Vagina (tissue), 2 donors: ENCODE measurements around the gene FGGY. TPM values are rescaled to one million over a fixed set of nuclear protein-coding genes. Genes with fewer than 3 reads are reported as not detected.

Experiments used
- DNase-seq, 2 donors: peaks; one replicate each; pipeline ENCODE4 v3.0.0-alpha.2; 2017; ENCODE audit errors: extremely low spot score in 2 of 2
- H3K27ac ChIP-seq: fragments of 200-600 bp; sonication (generic); one replicate; pipeline ENCODE4 v1.5.1; 2019
- H3K27me3 ChIP-seq: fragments of 200-600 bp; sonication (generic); one replicate; pipeline ENCODE4 v1.5.1; 2019
- H3K36me3 ChIP-seq, 2 donors: fragments of 200-600 bp; sonication (generic); one replicate each; pipeline ENCODE4 v1.5.1; 2017 to 2019
- H3K4me1 ChIP-seq: fragments of 200-600 bp; sonication (generic); one replicate; pipeline ENCODE4 v1.5.1; 2019
- H3K4me3 ChIP-seq, 2 donors: fragments of 200-600 bp; sonication (generic); 1 replicate in 1 of 2; 2 replicates in 1 of 2; pipeline ENCODE4 v1.5.1; 2016 to 2019
- H3K9me3 ChIP-seq: fragments of 200-600 bp; sonication (generic); one replicate; pipeline ENCODE4 v1.5.1; 2019
- CTCF ChIP-seq, 3 experiments: fragments of 450-650 bp in 2 of 3; fragments of 200-600 bp in 1 of 3; sonication (generic) in 1 of 3; IDR thresholded peaks; one replicate each; pipeline ENCODE4 v1.5.1; 2017 to 2019; ENCODE audit warnings: antibody characterized with exemption in 3 of 3, mild to moderate bottlenecking in 2 of 3, moderate library complexity in 2 of 3
- POLR2A ChIP-seq, 2 donors: fragments of 450-650 bp; IDR thresholded peaks; one replicate each; pipeline ENCODE4 v1.6.1; 2017; ENCODE audit warnings: antibody characterized with exemption in 2 of 2, mild to moderate bottlenecking in 2 of 2, moderate library complexity in 2 of 2
- POLR2AphosphoS5 ChIP-seq, 2 donors: sonication (generic); formaldehyde crosslinking; IDR thresholded peaks; one replicate each; pipeline ENCODE4 v1.9.0; 2017; ENCODE audit warnings: antibody characterized with exemption in 2 of 2, mild to moderate bottlenecking in 2 of 2, low read depth in 1 of 2; ENCODE audit not compliant: insufficient read depth in 1 of 2
- intact Hi-C: fragments of 100-400 bp; cut with DNase I; formaldehyde crosslinking; loops from one replicate; pipeline ENCODE4 v1.15.1; 2023
- total RNA-seq: library from RNA; depleted of rRNA; stranded (reverse); fragments of >200 nt; gene quantifications from one replicate; pipeline ENCODE4 v1.2.3, GENCODE V29; 2016

Gene FGGY
- total RNA-seq, 1 donor from 2014 or later: 11.8 TPM

GRCh38 chr1:59345221-59345620 is 48.3 kb downstream of the FGGY start:
- TF ChIP-seq POLR2AphosphoS5 (IDR thresholded peaks at IDR 0.05; ENCODE audit: insufficient read depth in 1 of 2, low read depth in 1 of 2) (no peak), POLR2A (IDR thresholded peaks at IDR 0.05) (no peak), CTCF (IDR thresholded peaks at IDR 0.05) (no peak)

GRCh38 chr1:59346429-59346828 is 49.5 kb downstream of the FGGY start:
- no peaks in the 10 kb centered on the region for H3K27me3 ChIP-seq
- DNase-seq: no peak
- no peaks in the 10 kb centered on the region for H3K9me3 ChIP-seq
- no peaks in the 10 kb centered on the region for H3K4me1 ChIP-seq
- intact Hi-C loops: no loop called here
- no peak for TF ChIP-seq POLR2AphosphoS5 (IDR thresholded peaks at IDR 0.05; ENCODE audit: insufficient read depth in 1 of 2, low read depth in 1 of 2)
- TF ChIP-seq CTCF (IDR thresholded peaks at IDR 0.05): no peak
- no peak for TF ChIP-seq POLR2A (IDR thresholded peaks at IDR 0.05)
- no peak overlapping the region for H3K27ac ChIP-seq
- H3K4me3 ChIP-seq: no peak overlapping the region
- H3K36me3 ChIP-seq: no peaks in the 10 kb centered on the region

More at GRCh38 chr1:59345221-59345620, 48.3 kb downstream of the FGGY start:
- Histone ChIP-seq H3K27me3 (no peaks in the 10 kb centered on the region), H3K4me1 (no peaks in the 10 kb centered on the region), H3K9me3 (no peaks in the 10 kb centered on the region), H3K4me3 (no peak overlapping the region), H3K36me3 (no peaks in the 10 kb centered on the region), H3K27ac (no peak overlapping the region)
- intact Hi-C loops: no loop called here
- DNase-seq: no peak

GRCh38 chr1:59349101-59349500 is 52.2 kb downstream of the FGGY start:
- no peak overlapping the region for H3K27ac ChIP-seq
- TF ChIP-seq POLR2A (IDR thresholded peaks at IDR 0.05): no peak
- TF ChIP-seq POLR2AphosphoS5 (IDR thresholded peaks at IDR 0.05; ENCODE audit: insufficient read depth in 1 of 2, low read depth in 1 of 2): no peak
- TF ChIP-seq CTCF (IDR thresholded peaks at IDR 0.05): no peak
- H3K4me1 ChIP-seq: peaks cover under 1% of the 10 kb centered on the region
- intact Hi-C loops: no loop called here
- H3K4me3 ChIP-seq: no peak overlapping the region
- H3K9me3 ChIP-seq: no peaks in the 10 kb centered on the region
- H3K36me3 ChIP-seq: no peaks in the 10 kb centered on the region
- DNase-seq: no peak
- no peaks in the 10 kb centered on the region for H3K27me3 ChIP-seq

- Histone ChIP-seq H3K9me3 (no peaks in the 10 kb centered on the region), H3K27ac (no peak overlapping the region), H3K36me3 (no peaks in the 10 kb centered on the region), H3K4me1 (peaks cover 10% of the 10 kb centered on the region), H3K27me3 (no peaks in the 10 kb centered on the region), H3K4me3 (no peak overlapping the region)
- TF ChIP-seq CTCF (IDR thresholded peaks at IDR 0.05) (no peak), POLR2AphosphoS5 (IDR thresholded peaks at IDR 0.05; ENCODE audit: insufficient read depth in 1 of 2, low read depth in 1 of 2) (no peak), POLR2A (IDR thresholded peaks at IDR 0.05) (no peak)
- DNase-seq: no peak
- intact Hi-C loops: no loop called here
Measured at GRCh38 chr1:59350521-59350920, 53.6 kb downstream of the FGGY start.

- H3K27me3 ChIP-seq: no peaks in the 10 kb centered on the region
- no peak overlapping the region for H3K27ac ChIP-seq
- H3K9me3 ChIP-seq: no peaks in the 10 kb centered on the region
- no peaks in the 10 kb centered on the region for H3K36me3 ChIP-seq
- intact Hi-C loops: no loop called here
- no peak for DNase-seq
- H3K4me3 ChIP-seq: no peak overlapping the region
- TF ChIP-seq POLR2AphosphoS5 (IDR thresholded peaks at IDR 0.05; ENCODE audit: insufficient read depth in 1 of 2, low read depth in 1 of 2): no peak
- TF ChIP-seq POLR2A (IDR thresholded peaks at IDR 0.05): no peak
- no peak for TF ChIP-seq CTCF (IDR thresholded peaks at IDR 0.05)
- H3K4me1 ChIP-seq: peaks cover 10% of the 10 kb centered on the region
Measured at GRCh38 chr1:59352065-59352464, 55.2 kb downstream of the FGGY start.
